B cell (primary cell): ENCODE measurements around the gene GPT2. TPM values are rescaled to one million over a fixed set of nuclear protein-coding genes. Genes with fewer than 3 reads are reported as not detected.

Experiments used
- ATAC-seq: fragments of 200-7000 bp; cut with Tn5 transposase; one replicate; pipeline ENCODE4 v1.10.0; 2021; ENCODE audit warnings: low read depth, mild to moderate bottlenecking, moderate number of reproducible peaks, moderate library complexity
- CTCF ChIA-PET: fragments of 350-600 bp; sonication (Branson Sonifier 250); formaldehyde crosslinking; loops from one replicate; lab custom pipeline; 2021; ENCODE audit warnings: antibody characterized with exemption, inconsistent platforms; lab: Charles Lee
- POLR2A ChIA-PET: fragments of 350-600 bp; sonication (Branson Sonifier 250); formaldehyde crosslinking; loops from one replicate; lab custom pipeline; 2021; ENCODE audit warnings: antibody characterized with exemption; lab: Charles Lee
- DNase-seq: peaks from one replicate; pipeline ENCODE4 v3.0.0; 2013
- H2AFZ ChIP-seq: 2 replicates; pipeline ENCODE4 v1.6.1; 2012; ENCODE audit warnings: mild to moderate bottlenecking, low read depth, low read length; ENCODE audit not compliant: insufficient read depth, poor library complexity, severe bottlenecking
- H3K27ac ChIP-seq, 2 donors: 1 replicate in 1 of 2; 2 replicates in 1 of 2; pipeline ENCODE4 v1.5.1; 2012 to 2013; ENCODE audit warnings: low read length in 2 of 2, mild to moderate bottlenecking in 2 of 2, moderate library complexity in 1 of 2
- H3K27me3 ChIP-seq, 4 experiments: fragments of 200-600 bp in 1 of 4; sonication (generic) in 1 of 4; replicated peaks in 1 of 4; 1 replicate in 2 of 4; 2 replicates in 2 of 4; pipeline versions ENCODE4 v1.6.1 to v1.7.0; 2013 to 2016; ENCODE audit warnings: low read length in 3 of 4, mild to moderate bottlenecking in 2 of 4, mixed read lengths in 1 of 4, moderate library complexity in 1 of 4; ENCODE audit not compliant: insufficient read depth in 4 of 4, control insufficient read depth in 3 of 4; ENCODE audit errors: control extremely low read depth in 1 of 4
- H3K36me3 ChIP-seq, 2 experiments: replicated peaks in 1 of 2; 1 replicate in 1 of 2; 2 replicates in 1 of 2; pipeline versions ENCODE4 v1.6.1 to v1.7.1; 2013; ENCODE audit warnings: low read length in 1 of 2; ENCODE audit not compliant: insufficient read depth in 2 of 2, control insufficient read depth in 1 of 2; ENCODE audit errors: control extremely low read depth in 1 of 2, extremely low read depth in 1 of 2
- H3K4me1 ChIP-seq, 2 donors: fragments of 200-600 bp in 1 of 2; sonication (generic) in 1 of 2; 1 replicate in 1 of 2; 2 replicates in 1 of 2; pipeline versions ENCODE4 v1.5.1 to v1.6.1; 2013 to 2017; ENCODE audit warnings: low read length in 2 of 2; ENCODE audit not compliant: control insufficient read depth in 2 of 2, insufficient read depth in 2 of 2
- H3K4me2 ChIP-seq: replicated peaks from 2 replicates; pipeline ENCODE3; 2012; ENCODE audit warnings: mild to moderate bottlenecking, low read depth, low read length; ENCODE audit not compliant: poor library complexity, severe bottlenecking
- H3K4me3 ChIP-seq, 5 experiments: fragments of 200-600 bp in 1 of 5; sonication (generic) in 1 of 5; 1 replicate in 3 of 5; 2 replicates in 2 of 5; pipeline versions ENCODE4 v1.5.1 to v1.7.0; 2011 to 2016; ENCODE audit warnings: low read length in 4 of 5, mild to moderate bottlenecking in 4 of 5, low read depth in 2 of 5, control low read depth in 1 of 5, moderate library complexity in 1 of 5; ENCODE audit not compliant: insufficient read depth in 1 of 5; ENCODE audit errors: control extremely low read depth in 1 of 5, extremely low read depth in 1 of 5
- H3K79me2 ChIP-seq: fragments of 200-600 bp; sonication (generic); one replicate; pipeline ENCODE4 v1.6.0; 2016; ENCODE audit warnings: low read length; ENCODE audit not compliant: control insufficient read depth, insufficient read depth
- H3K9ac ChIP-seq: fragments of 200-600 bp; sonication (generic); 2 replicates; pipeline ENCODE4 v1.6.1; 2017; ENCODE audit warnings: mild to moderate bottlenecking, low read length, moderate library complexity
- H3K9me3 ChIP-seq, 3 donors: one replicate each; pipeline versions ENCODE4 v1.6.1 to v1.7.1; 2013; ENCODE audit warnings: low read length in 2 of 3; ENCODE audit not compliant: control insufficient read depth in 2 of 3, insufficient read depth in 1 of 3; ENCODE audit errors: control extremely low read depth in 1 of 3
- H4K20me1 ChIP-seq: 2 replicates; pipeline ENCODE4 v1.6.0; 2012; ENCODE audit warnings: mild to moderate bottlenecking, low read length; ENCODE audit not compliant: insufficient read depth, control insufficient read depth, poor library complexity, severe bottlenecking
- H3K27ac Mint-ChIP-seq: one replicate; pipeline ENCODE4 v1.8.0; 2021; ENCODE audit warnings: mixed read lengths
- H3K27me3 Mint-ChIP-seq: one replicate; pipeline ENCODE4 v1.8.0; 2021; ENCODE audit warnings: mixed read lengths
- H3K4me1 Mint-ChIP-seq: one replicate; pipeline ENCODE4 v1.8.0; 2021; ENCODE audit warnings: mixed read lengths
- H3K4me3 Mint-ChIP-seq: one replicate; pipeline ENCODE4 v1.8.0; 2021; ENCODE audit warnings: mixed read lengths
- H3K9me3 Mint-ChIP-seq: one replicate; pipeline ENCODE4 v1.8.0; 2022; ENCODE audit warnings: mixed read lengths; ENCODE audit not compliant: insufficient read depth
- CTCF ChIP-seq: fragments of 200-600 bp; IDR thresholded peaks from one replicate; pipeline ENCODE4 v1.8.0; 2022; ENCODE audit warnings: antibody characterized with exemption, mild to moderate bottlenecking
- EZH2 ChIP-seq: IDR thresholded peaks from 2 replicates; pipeline ENCODE4 v1.6.1; 2012; ENCODE audit warnings: borderline replicate concordance, low read depth, mild to moderate bottlenecking, moderate library complexity, low read length; ENCODE audit not compliant: insufficient read depth, poor library complexity, severe bottlenecking
- WGBS: methylation state at CpG from one replicate; pipeline ENCODE4 v1.1.5; 2013; ENCODE audit warnings: missing lambda C conversion rate; ENCODE audit not compliant: insufficient coverage; 5-methylcytosine and 5-hydroxymethylcytosine counted together
- intact Hi-C: fragments of 100-400 bp; cut with micrococcal nuclease; formaldehyde crosslinking; loops from one replicate; pipeline ENCODE4 v1.10.0; 2022
- polyA plus RNA-seq: library from polyadenylated mRNA; depleted of rRNA; stranded (reverse); fragments of >200 nt; gene quantifications from 2 replicates; pipeline ENCODE4 v1.2.3, GENCODE V29; 2012
- total RNA-seq, 2 donors: library from RNA; stranded (reverse); fragments of 120-200 nt in 1 of 2; gene quantifications; 1 replicate in 1 of 2; 2 replicates in 1 of 2; pipeline versions ENCODE4 v1.2.3 to v1.2.4, GENCODE V29; 2013 to 2022

GPT2 gene
- total and polyA plus RNA-seq, 2 donors (not counting 1 experiment from before 2014, with no cell fraction given): 6.8 to 9.9 TPM

- Mint-ChIP-seq H3K4me1 (no peaks in the 10 kb centered on the region), H3K27ac (no peak overlapping the region), H3K27me3 (no peaks in the 10 kb centered on the region), H3K4me3 (no peak overlapping the region), H3K9me3 (no peaks in the 10 kb centered on the region)
- Histone ChIP-seq H3K4me2 (no peak overlapping the region), H3K9me3 (no peaks in the 10 kb centered on the region), H4K20me1 (no peaks in the 10 kb centered on the region), H3K79me2 (no peaks in the 10 kb centered on the region), H3K4me1 (no peaks in the 10 kb centered on the region), H3K27me3 (peaks cover 0 to 3% (median 0%) of the 10 kb centered on the region in 4 experiments), H2AFZ (no peak overlapping the region), H3K27ac (no peak overlapping the region), H3K9ac (no peak overlapping the region), H3K36me3 (no peaks in the 10 kb centered on the region), H3K4me3 (no peak overlapping the region)
- intact Hi-C loops: no loop called here
- POLR2A ChIA-PET: no interaction called here
- WGBS: 98% methylated on average over 6 of the region's 10 CpGs
- DNase-seq (no peak), ATAC-seq (no peak)
- TF ChIP-seq CTCF: no peak
- TF ChIP-seq EZH2: no peak
- CTCF ChIA-PET: no interaction called here
These were observed 13.3 kb downstream of the GPT2 start for GRCh38 chr16:46897471-46897870.

GRCh38 chr16:46898006-46898405 lies 13.8 kb downstream of the GPT2 start:
- POLR2A ChIA-PET: no interaction called here
- no peak overlapping the region for H3K27ac ChIP-seq
- no peaks in the 10 kb centered on the region for H3K36me3 ChIP-seq
- H3K9ac ChIP-seq: no peak overlapping the region
- 38% methylated on average over 13 of the region's 13 CpGs for WGBS
- no peaks in the 10 kb centered on the region for H3K4me1 ChIP-seq
- no peaks in the 10 kb centered on the region for H4K20me1 ChIP-seq
- H3K4me3 ChIP-seq: no peak overlapping the region
- peaks cover 0 to 3% (median 0%) of the 10 kb centered on the region in 4 experiments for H3K27me3 ChIP-seq
- H3K9me3 Mint-ChIP-seq: no peaks in the 10 kb centered on the region
- H3K4me2 ChIP-seq: no peak overlapping the region
- no peaks in the 10 kb centered on the region for H3K27me3 Mint-ChIP-seq
- H3K9me3 ChIP-seq: no peaks in the 10 kb centered on the region
- DNase-seq (no peak), ATAC-seq (no peak)
- intact Hi-C loops: no loop called here
- no peaks in the 10 kb centered on the region for H3K4me1 Mint-ChIP-seq
- no peak overlapping the region for H2AFZ ChIP-seq
- CTCF ChIA-PET: interaction anchor here (1.0 to 3.5 kb wide), 2 partner anchors 32 to 144 kb away, joined by 3 to 9 read pairs; no protein-coding TSS in a partner anchor
- TF ChIP-seq EZH2 (no peak), CTCF (no peak)
- H3K79me2 ChIP-seq: no peaks in the 10 kb centered on the region
- H3K27ac Mint-ChIP-seq: no peak overlapping the region
- H3K4me3 Mint-ChIP-seq: no peak overlapping the region
